ENCODE measurements around the gene NPW. TPM values are rescaled to one million over a fixed set of nuclear protein-coding genes. Genes with fewer than 3 reads are reported as not detected.
A peak's percentile ranks its signal among the peaks of the same experiment; 100 is the strongest.
"Not testable (repeated sequence)": the region's sequence is repeated elsewhere in the genome, so short reads cannot be mapped to it uniquely, and the experiment has no call there.

Gene NPW
- total RNA-seq, 4 donors from 2014 or later = not detected

DNA sequence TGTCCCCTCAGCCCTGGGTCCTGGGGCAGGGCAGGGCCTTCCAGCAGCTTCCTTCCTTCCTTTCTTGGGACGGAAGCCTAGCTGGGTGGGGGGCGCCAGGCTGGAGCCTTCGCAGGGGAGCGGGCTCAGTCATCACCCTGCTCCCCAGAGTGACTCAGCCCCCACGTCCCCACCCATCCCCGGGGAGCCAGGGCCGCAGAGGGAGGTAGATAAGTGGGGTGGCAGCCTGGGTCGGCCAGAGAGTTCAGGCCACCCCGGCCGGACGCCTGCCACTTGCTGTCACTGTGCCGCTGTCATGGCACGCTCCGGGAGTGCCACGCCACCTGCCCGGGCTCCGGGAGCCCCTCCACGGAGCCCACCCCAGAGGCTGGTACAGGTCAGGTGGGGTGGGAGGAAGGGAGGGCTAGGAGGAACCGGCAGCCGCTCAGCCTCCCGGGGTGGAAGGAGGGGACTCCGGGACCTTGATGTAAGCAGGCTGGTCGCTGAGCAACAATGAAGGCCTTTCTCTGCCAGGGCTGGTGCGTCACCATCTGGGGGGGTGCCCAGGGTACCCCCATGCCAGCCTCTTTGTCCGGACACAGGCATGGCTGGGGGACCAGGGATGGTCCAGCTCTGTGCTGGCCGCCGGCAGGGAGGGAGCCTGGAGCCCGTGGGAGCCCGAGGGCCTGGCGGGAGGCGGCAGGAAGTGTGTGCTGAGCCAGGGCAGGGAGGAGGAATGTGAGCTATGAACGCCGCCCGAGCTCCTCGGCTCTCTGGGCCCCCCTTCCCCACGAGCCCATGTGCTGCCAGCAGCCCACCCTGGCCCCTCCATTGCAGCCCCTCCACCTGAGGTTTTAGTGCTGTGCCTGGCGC lies 13.7 kb downstream of the NPW start:
- intact Hi-C loops (cut with DNase I) = no loop called here
- Histone ChIP-seq H3K9me3 (no peaks in the 10 kb centered on the region), H3K4me1 (peaks cover 54 to 88% (median 84%) of the 10 kb centered on the region in 4 donors), H3K36me3 (peaks cover 0 to 70% (median 33%) of the 10 kb centered on the region in 4 donors), H3K27me3 (no peaks in the 10 kb centered on the region), H3K4me3 (peak overlapping the region; percentile 40 to 54 (median 46)), H3K27ac (replicated peaks in 1 of 4) (peak overlapping the region; percentile 83 to 92 (median 86))
- no peak for DNase-seq (ENCODE audit: extremely low spot score)
- WGBS = 0% methylated on average over 11 of the region's 37 CpGs
- TF ChIP-seq EP300 (IDR thresholded peaks at IDR 0.05) (no peak), POLR2AphosphoS5 (IDR thresholded peaks at IDR 0.05) (peak; percentile 50 to 69), CTCF (IDR thresholded peaks at IDR 0.05) (no peak), POLR2A (IDR thresholded peaks at IDR 0.05; ENCODE audit: low read depth) (no peak)

DNA sequence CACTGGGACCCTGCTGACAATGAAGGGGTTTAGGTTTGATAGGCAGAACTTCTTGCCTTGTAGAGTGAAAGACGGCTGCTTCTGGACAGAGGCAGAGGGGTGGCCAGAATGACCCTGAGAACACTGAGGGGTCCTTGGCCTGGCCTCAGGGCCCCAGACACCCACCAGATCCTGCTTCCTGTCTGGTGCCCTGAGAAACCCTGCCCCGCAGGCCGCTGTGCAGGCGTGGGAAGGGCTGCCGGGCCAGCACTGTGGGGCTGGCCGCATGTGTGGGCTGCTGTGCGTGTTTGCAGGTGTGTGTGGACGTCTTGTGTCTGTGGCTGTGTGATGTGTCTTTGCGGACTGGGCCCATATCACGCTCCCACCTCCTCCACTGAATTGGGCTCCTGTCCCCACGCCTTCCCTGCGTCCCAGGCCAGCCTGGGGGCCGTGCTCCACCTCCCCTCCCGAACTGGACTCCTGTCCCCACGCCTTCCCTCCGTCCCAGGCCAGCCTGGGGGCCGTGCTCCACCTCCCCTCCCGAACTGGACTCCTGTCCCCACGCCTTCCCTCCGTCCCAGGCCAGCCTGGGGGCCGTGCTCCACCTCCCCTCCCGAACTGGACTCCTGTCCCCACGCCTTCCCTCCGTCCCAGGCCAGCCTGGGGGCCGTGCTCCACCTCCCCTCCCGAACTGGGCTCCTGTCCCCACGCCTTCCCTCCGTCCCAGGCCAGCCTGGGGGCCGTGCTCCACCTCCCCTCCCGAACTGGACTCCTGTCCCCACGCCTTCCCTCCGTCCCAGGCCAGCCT lies 14.5 kb downstream of the NPW start:
- intact Hi-C loops (cut with DNase I) = not testable (repeated sequence)

GRCh38 chr16:2034696-2035430 lies 15.3 kb downstream of the NPW start:
- Histone ChIP-seq H3K27ac (replicated peaks in 1 of 4) (peak overlapping the region; percentile 83 to 92 (median 86)), H3K4me1 (peaks cover 65 to 88% (median 84%) of the 10 kb centered on the region in 4 donors), H3K27me3 (no peaks in the 10 kb centered on the region), H3K36me3 (peaks cover 0 to 80% (median 26%) of the 10 kb centered on the region in 4 donors), H3K9me3 (no peaks in the 10 kb centered on the region), H3K4me3 (peak overlapping the region; percentile 31 to 51 (median 38))
- WGBS = 76% methylated on average over 11 of the region's 17 CpGs
- DNase-seq (ENCODE audit: extremely low spot score) = no peak
- intact Hi-C loops (cut with DNase I) = no loop called here
- TF ChIP-seq POLR2A (IDR thresholded peaks at IDR 0.05; ENCODE audit: low read depth) = no peak
- TF ChIP-seq POLR2AphosphoS5 (IDR thresholded peaks at IDR 0.05) = no peak
- TF ChIP-seq EP300 (IDR thresholded peaks at IDR 0.05) = no peak

More for the DNA sequence above, 14.5 kb downstream of the NPW start:
- peaks cover 60 to 88% (median 84%) of the 10 kb centered on the region in 4 donors for H3K4me1 ChIP-seq
- H3K27me3 ChIP-seq; DNase-seq (ENCODE audit: extremely low spot score); H3K9me3 ChIP-seq: not testable (repeated sequence)
- H3K36me3 ChIP-seq = peaks cover 0 to 78% (median 32%) of the 10 kb centered on the region in 4 donors
- peak overlapping the region; percentile 83 to 92 (median 86) for H3K27ac ChIP-seq (replicated peaks in 1 of 4)
- peak overlapping the region; percentile 40 to 54 (median 46) for H3K4me3 ChIP-seq
- WGBS = 27% methylated on average over 5 of the region's 32 CpGs

GRCh38 chr16:2035431-2036199 lies 16.0 kb downstream of the NPW start:
- TF ChIP-seq POLR2A (IDR thresholded peaks at IDR 0.05; ENCODE audit: low read depth) (no peak), EP300 (IDR thresholded peaks at IDR 0.05) (no peak), CTCF (IDR thresholded peaks at IDR 0.05) (no peak), POLR2AphosphoS5 (IDR thresholded peaks at IDR 0.05) (no peak)
- Histone ChIP-seq H3K4me1 (peaks cover 72 to 88% (median 86%) of the 10 kb centered on the region in 4 donors), H3K27me3 (no peaks in the 10 kb centered on the region), H3K27ac (replicated peaks in 1 of 4) (peak overlapping the region; percentile 83 to 92 (median 86)), H3K9me3 (no peaks in the 10 kb centered on the region), H3K36me3 (peaks cover 0 to 72% (median 20%) of the 10 kb centered on the region in 4 donors), H3K4me3 (peak overlapping the region; percentile 31 to 51 (median 38))
- WGBS = no CpG with 5 or more reads among the region's 34 CpGs
- intact Hi-C loops (cut with DNase I) = no loop called here
- no peak for DNase-seq (ENCODE audit: extremely low spot score)

All from esophagus muscularis mucosa (tissue), 4 donors.